Measurements from ENCODE around the gene COMMD6. TPM values are rescaled to one million over a fixed set of nuclear protein-coding genes. Genes with fewer than 3 reads are reported as not detected.
A peak's percentile ranks its signal among the peaks of the same experiment; 100 is the strongest.

The COMMD6 gene
- 236 and 351 TPM in 2 replicates for polyA plus RNA-seq (2011; rRNA removed)
- polyA minus RNA-seq (2011; rRNA and poly(A)+ RNA removed) = 41.1 and 46.8 TPM in 2 replicates

DNA sequence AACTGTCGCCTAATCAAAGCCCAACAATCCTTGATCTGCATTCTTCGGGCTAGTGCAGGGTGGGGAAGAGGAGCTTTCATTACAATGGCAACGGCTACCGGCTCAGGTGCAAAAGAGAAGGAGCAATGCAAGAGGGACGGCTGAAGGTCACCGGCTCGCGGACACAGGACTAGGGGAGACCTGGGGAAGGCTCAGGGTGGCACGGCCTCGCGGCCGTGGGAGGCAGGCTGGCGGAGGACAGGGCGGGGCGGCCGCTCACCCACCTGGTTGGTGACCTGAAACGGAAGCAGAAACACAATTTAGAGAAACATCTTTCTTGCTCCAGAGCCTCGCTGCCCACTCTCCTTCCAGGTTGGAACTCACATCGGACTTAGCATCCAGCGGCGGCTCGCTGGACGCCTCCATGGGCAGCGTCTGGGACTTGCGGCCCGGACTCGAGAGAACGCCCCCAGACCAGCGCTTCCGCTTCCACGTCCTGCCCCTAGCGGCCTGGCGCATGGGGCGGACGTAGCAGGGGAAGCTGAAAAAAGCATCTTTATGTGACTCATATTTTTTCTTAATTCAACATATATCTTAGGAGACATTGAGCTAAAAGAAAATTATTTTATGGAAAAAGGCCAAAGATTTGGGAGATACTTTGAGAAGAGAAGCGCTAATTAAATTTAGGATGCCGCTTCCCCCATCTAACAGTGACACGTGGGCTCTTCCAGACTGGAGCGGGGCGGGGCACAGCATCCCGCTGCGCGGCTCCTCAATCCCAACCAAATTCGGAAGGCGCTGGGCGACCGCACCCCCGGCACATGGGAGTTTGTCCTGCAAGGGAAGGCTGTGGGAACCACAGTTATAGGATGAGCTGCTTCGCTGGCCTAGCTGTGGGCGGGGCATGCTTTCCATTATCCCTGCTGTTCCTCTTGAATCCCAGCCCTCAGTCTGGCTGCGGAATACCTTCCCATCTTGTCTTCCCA lies at the start of gene COMMD6:
Gene COMMD6, minus strand, starts transcription at position 441 of the 965 bp plus-strand sequence. Its CDS starts 36 bp downstream, at position 405.
- ChIA-PET CTCF (interaction anchor here (0.7 to 2.1 kb wide), 14 partner anchors 10 to 172 kb away, joined by 3 to 27 read pairs (median 4); partner anchors contain the start of genes TBC1D4 and UCHL3), POLR2A (interaction anchor here (0.5 to 2.3 kb wide), 13 partner anchors 11 to 1645 kb away, joined by 3 to 28 read pairs (median 3); partner anchors contain the start of genes TBC1D4 and UCHL3)
- Histone ChIP-seq H3K27ac (ENCODE audit: low read depth, low read length) (peak within 1 kb of the TSS; percentile 69), H3K4me3 (ENCODE audit: low read depth, low read length) (peak within 1 kb of the TSS; percentile 81), H3K27me3 (ENCODE audit: control insufficient read depth, insufficient read depth, low read length) (no peaks in the 10 kb centered on the region), H3K9me3 (ENCODE audit: control insufficient read depth, insufficient read depth, low read length) (peaks cover 4% of the 10 kb centered on the region; the same call in 1 of the 2 replicates)
- TF ChIP-seq, protein P1, sequence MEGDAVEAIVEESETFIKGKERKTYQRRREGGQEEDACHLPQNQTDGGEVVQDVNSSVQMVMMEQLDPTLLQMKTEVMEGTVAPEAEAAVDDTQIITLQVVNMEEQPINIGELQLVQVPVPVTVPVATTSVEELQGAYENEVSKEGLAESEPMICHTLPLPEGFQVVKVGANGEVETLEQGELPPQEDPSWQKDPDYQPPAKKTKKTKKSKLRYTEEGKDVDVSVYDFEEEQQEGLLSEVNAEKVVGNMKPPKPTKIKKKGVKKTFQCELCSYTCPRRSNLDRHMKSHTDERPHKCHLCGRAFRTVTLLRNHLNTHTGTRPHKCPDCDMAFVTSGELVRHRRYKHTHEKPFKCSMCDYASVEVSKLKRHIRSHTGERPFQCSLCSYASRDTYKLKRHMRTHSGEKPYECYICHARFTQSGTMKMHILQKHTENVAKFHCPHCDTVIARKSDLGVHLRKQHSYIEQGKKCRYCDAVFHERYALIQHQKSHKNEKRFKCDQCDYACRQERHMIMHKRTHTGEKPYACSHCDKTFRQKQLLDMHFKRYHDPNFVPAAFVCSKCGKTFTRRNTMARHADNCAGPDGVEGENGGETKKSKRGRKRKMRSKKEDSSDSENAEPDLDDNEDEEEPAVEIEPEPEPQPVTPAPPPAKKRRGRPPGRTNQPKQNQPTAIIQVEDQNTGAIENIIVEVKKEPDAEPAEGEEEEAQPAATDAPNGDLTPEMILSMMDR (IDR thresholded peaks at IDR 0.05; ENCODE audit: low read depth, low read length) = peak; percentile 58
- peak; percentile 96 for DNase-seq (ENCODE audit: low read depth, low spot score)

DNA sequence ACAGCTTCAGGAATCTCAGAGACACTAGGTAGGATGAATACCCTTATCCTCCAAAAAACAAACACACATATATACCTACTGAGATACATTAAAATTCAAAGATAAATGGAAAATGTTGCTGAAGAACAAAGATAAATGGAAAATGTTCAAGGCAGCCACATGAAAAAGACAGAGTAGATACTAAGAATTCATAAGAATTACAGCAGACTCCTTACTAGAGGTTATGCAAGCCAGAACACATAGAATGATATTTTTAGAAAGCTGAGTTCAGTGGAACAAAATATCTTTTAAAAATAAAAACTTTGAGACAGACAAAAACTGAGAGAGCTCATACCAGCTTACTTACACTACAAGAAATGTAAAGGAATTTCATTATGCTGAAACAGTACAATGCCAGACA lies 47.5 kb upstream of the COMMD6 start:
- TF ChIP-seq, protein P1 (IDR thresholded peaks at IDR 0.05; ENCODE audit: low read depth, low read length) = no peak
- ChIA-PET CTCF (no interaction called here), POLR2A (no interaction called here)
- Histone ChIP-seq H3K27ac (ENCODE audit: low read depth, low read length) (no peak overlapping the region), H3K4me3 (ENCODE audit: low read depth, low read length) (no peak overlapping the region), H3K27me3 (ENCODE audit: control insufficient read depth, insufficient read depth, low read length) (no peaks in the 10 kb centered on the region), H3K9me3 (ENCODE audit: control insufficient read depth, insufficient read depth, low read length) (peaks cover 5% of the 10 kb centered on the region; the same call in 1 of the 2 replicates)
- DNase-seq (ENCODE audit: low read depth, low spot score) = no peak

DNA sequence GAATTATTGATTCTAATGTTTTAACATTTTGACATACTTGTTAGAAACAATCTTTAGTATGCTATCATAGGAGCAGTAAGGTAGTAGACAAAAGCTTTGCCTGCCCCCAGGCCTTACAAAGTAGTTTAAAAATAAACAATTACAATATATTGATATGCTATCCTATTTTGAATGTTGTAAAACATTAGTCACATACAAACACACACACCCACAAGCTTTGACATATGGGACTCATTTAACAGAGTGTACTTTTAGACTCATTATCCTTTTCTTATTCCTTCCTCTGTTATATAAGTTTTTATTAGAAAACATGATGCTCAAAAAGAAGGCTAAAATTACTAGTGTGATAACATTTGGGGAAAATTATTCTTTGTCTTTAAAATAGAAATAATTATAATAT lies 45.5 kb upstream of the COMMD6 start:
- ChIA-PET POLR2A (no interaction called here), CTCF (interaction anchor here (0.6 kb wide), 1 partner anchor 44 kb away, joined by 7 read pairs; no protein-coding TSS in a partner anchor)
- Histone ChIP-seq H3K4me3 (ENCODE audit: low read depth, low read length) (no peak overlapping the region), H3K9me3 (ENCODE audit: control insufficient read depth, insufficient read depth, low read length) (peaks cover 5% of the 10 kb centered on the region; the same call in 1 of the 2 replicates), H3K27ac (ENCODE audit: low read depth, low read length) (no peak overlapping the region), H3K27me3 (ENCODE audit: control insufficient read depth, insufficient read depth, low read length) (no peaks in the 10 kb centered on the region)
- no peak for DNase-seq (ENCODE audit: low read depth, low spot score)
- TF ChIP-seq, protein P1 (IDR thresholded peaks at IDR 0.05; ENCODE audit: low read depth, low read length) = no peak

DNA sequence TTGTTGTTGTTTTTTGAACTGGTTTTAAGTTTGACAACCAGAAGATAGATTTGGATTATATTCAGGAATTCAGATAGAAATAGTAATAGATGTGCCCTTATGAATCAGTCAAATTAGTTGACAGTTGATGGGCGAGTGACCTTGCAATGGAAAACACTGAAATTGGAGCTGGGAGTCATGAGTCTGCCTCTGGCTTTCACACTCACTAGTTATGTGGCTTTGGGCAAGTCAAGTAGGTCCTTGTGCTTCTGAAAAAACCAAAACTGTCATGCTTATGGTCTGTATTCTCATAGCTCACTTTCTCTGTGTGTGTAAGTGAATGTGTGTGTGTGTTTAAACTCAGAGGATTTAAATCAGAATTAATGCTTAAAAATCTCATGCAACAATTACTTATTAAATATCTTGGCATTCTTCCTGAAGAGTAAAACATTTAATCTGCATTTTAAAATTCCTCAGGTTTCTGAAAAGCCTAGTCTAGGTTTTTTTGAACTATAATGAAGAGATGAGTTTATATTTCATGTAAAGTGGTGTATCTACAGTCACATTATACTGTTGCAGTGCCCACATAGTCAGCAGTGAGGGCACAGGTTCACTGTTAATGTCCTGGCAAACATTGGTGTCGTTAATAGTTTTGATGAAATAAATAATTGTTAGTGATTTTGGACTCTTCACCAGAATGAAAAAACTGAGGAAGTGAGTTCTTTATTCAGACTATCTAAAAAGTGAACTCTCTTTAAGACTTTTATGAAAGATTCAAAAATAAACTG lies 44.4 kb upstream of the COMMD6 start:
- no peaks in the 10 kb centered on the region for H3K27me3 ChIP-seq (ENCODE audit: control insufficient read depth, insufficient read depth, low read length)
- peaks cover 5% of the 10 kb centered on the region; the same call in 1 of the 2 replicates for H3K9me3 ChIP-seq (ENCODE audit: control insufficient read depth, insufficient read depth, low read length)
- TF ChIP-seq, protein P1 (IDR thresholded peaks at IDR 0.05; ENCODE audit: low read depth, low read length) = no peak
- CTCF ChIA-PET = no interaction called here
- DNase-seq (ENCODE audit: low read depth, low spot score) = no peak
- POLR2A ChIA-PET = no interaction called here
- no peak overlapping the region for H3K4me3 ChIP-seq (ENCODE audit: low read depth, low read length)
- no peak overlapping the region for H3K27ac ChIP-seq (ENCODE audit: low read depth, low read length)

All from AG04450 (cell line).